Liver (tissue), 9 donors: ENCODE data around the gene NR5A2. TPM values are rescaled to one million over a fixed set of nuclear protein-coding genes. Genes with fewer than 3 reads are reported as not detected.

Experiments
- DNase-seq: peaks from one replicate; pipeline ENCODE4 v3.0.0-alpha.2; 2017; ENCODE audit warnings: low spot score
- H3K27ac ChIP-seq, 2 donors: one replicate each; pipeline ENCODE4 v1.7.0; 2013; ENCODE audit warnings: inconsistent platforms in 2 of 2, low read length in 2 of 2, control low read depth in 1 of 2, low read depth in 1 of 2, mild to moderate bottlenecking in 1 of 2
- H3K27me3 ChIP-seq, 4 donors: one replicate each; pipeline versions ENCODE4 v1.6.1 to v1.7.0; 2013; ENCODE audit warnings: low read length in 3 of 4, inconsistent platforms in 1 of 4, mild to moderate bottlenecking in 1 of 4, moderate library complexity in 1 of 4; ENCODE audit not compliant: control insufficient read depth in 4 of 4, insufficient read depth in 4 of 4
- H3K36me3 ChIP-seq, 4 donors: one replicate each; pipeline versions ENCODE4 v1.6.1 to v1.7.0; 2013; ENCODE audit warnings: low read length in 3 of 4, mild to moderate bottlenecking in 3 of 4, low read depth in 1 of 4, moderate library complexity in 1 of 4; ENCODE audit not compliant: control insufficient read depth in 4 of 4, insufficient read depth in 3 of 4
- H3K4me1 ChIP-seq, 4 donors: one replicate each; pipeline versions ENCODE4 v1.6.1 to v1.7.0; 2013; ENCODE audit warnings: low read length in 3 of 4, mild to moderate bottlenecking in 3 of 4, moderate library complexity in 1 of 4; ENCODE audit not compliant: control insufficient read depth in 4 of 4, insufficient read depth in 4 of 4
- H3K4me3 ChIP-seq, 3 donors: one replicate each; pipeline versions ENCODE4 v1.6.1 to v1.7.0; 2013; ENCODE audit warnings: low read length in 3 of 3, control low read depth in 1 of 3, low read depth in 1 of 3, mild to moderate bottlenecking in 1 of 3
- H3K9ac ChIP-seq, 2 donors: one replicate each; pipeline ENCODE4 v1.7.0; 2013; ENCODE audit warnings: low read length in 2 of 2, mild to moderate bottlenecking in 2 of 2, moderate library complexity in 2 of 2, control low read depth in 1 of 2, low read depth in 1 of 2
- H3K9me3 ChIP-seq, 4 donors: one replicate each; pipeline versions ENCODE4 v1.6.1 to v1.7.0; 2013; ENCODE audit warnings: low read length in 3 of 4; ENCODE audit not compliant: control insufficient read depth in 4 of 4
- ATF3 ChIP-seq: IDR thresholded peaks from 2 replicates; pipeline ENCODE4 v1.6.1; 2016; ENCODE audit warnings: antibody characterized with exemption
- EGR1 ChIP-seq, 2 donors: IDR thresholded peaks; 2 replicates each; pipeline ENCODE4 v1.6.1; 2016 to 2018; ENCODE audit warnings: antibody characterized with exemption in 2 of 2, low read depth in 2 of 2
- FOXA1 ChIP-seq: IDR thresholded peaks from 2 replicates; pipeline ENCODE4 v1.6.1; 2016; ENCODE audit warnings: antibody characterized with exemption
- FOXA2 ChIP-seq: IDR thresholded peaks from 2 replicates; pipeline ENCODE4 v1.6.1; 2016; ENCODE audit warnings: antibody characterized with exemption
- GABPA ChIP-seq, 2 donors: IDR thresholded peaks in 1 of 2; conservative IDR thresholded peaks in 1 of 2; 2 replicates each; pipeline ENCODE4 v1.6.1; 2016; ENCODE audit warnings: antibody characterized with exemption in 2 of 2, mild to moderate bottlenecking in 1 of 2, moderate library complexity in 1 of 2
- HNF4A ChIP-seq, 2 donors: conservative IDR thresholded peaks; 2 replicates each; pipeline ENCODE4 v1.6.1; 2016; ENCODE audit warnings: antibody characterized with exemption in 2 of 2, mild to moderate bottlenecking in 2 of 2
- HNF4G ChIP-seq: IDR thresholded peaks from 2 replicates; pipeline ENCODE4 v1.6.1; 2016; ENCODE audit warnings: antibody characterized with exemption
- JUND ChIP-seq, 2 donors: IDR thresholded peaks; 2 replicates each; pipeline ENCODE4 v1.6.1; 2016; ENCODE audit warnings: antibody characterized with exemption in 2 of 2
- MAX ChIP-seq: IDR thresholded peaks from 2 replicates; pipeline ENCODE4 v1.6.1; 2016; ENCODE audit warnings: antibody characterized with exemption
- NR2F2 ChIP-seq: IDR thresholded peaks from 2 replicates; pipeline ENCODE4 v1.6.1; 2016; ENCODE audit warnings: antibody characterized with exemption
- RAD21 ChIP-seq, 2 donors: IDR thresholded peaks; 2 replicates each; pipeline ENCODE4 v1.6.1; 2016; ENCODE audit warnings: antibody characterized with exemption in 2 of 2, mild to moderate bottlenecking in 2 of 2
- REST ChIP-seq: IDR thresholded peaks from 2 replicates; pipeline ENCODE4 v1.6.1; 2016; ENCODE audit warnings: antibody characterized with exemption, mild to moderate bottlenecking
- RXRA ChIP-seq, 2 donors: IDR thresholded peaks; 2 replicates each; pipeline ENCODE4 v1.6.1; 2017 to 2018; ENCODE audit warnings: antibody characterized with exemption in 2 of 2, mild to moderate bottlenecking in 1 of 2
- SP1 ChIP-seq: IDR thresholded peaks from 2 replicates; pipeline ENCODE4 v1.6.1; 2018; ENCODE audit warnings: antibody characterized with exemption, mild to moderate bottlenecking
- TAF1 ChIP-seq: conservative IDR thresholded peaks from 2 replicates; pipeline ENCODE4 v1.6.1; 2016; ENCODE audit warnings: antibody characterized with exemption, mild to moderate bottlenecking
- YY1 ChIP-seq: IDR thresholded peaks from 2 replicates; pipeline ENCODE4 v1.6.1; 2016; ENCODE audit warnings: antibody characterized with exemption, mild to moderate bottlenecking
- ZBTB33 ChIP-seq: IDR thresholded peaks from 2 replicates; pipeline ENCODE4 v1.6.1; 2016; ENCODE audit warnings: antibody characterized with exemption
- WGBS: extraction: QIAGEN DNeasy Blood & Tissue Kit; methylation state at CpG from one replicate; pipeline ENCODE4 v1.1.7; 2013; 5-methylcytosine and 5-hydroxymethylcytosine counted together
- polyA plus RNA-seq, 2 donors: library from polyadenylated mRNA; stranded (reverse) in 1 of 2; unstranded in 1 of 2; fragments of 200-250 nt in 1 of 2; fragments of >200 nt in 1 of 2; fragmentation: Nextera tagmentation in 1 of 2; extraction: Ambion mirVana in 1 of 2; gene quantifications; one replicate each; pipeline versions ENCODE4 v1.2.1 to v1.2.3, GENCODE V29; 2013 to 2015
- total RNA-seq, 2 donors: library from RNA; depleted of rRNA; stranded (reverse); fragments of >200 nt; gene quantifications; one replicate each; pipeline ENCODE4 v1.2.3, GENCODE V29; 2014
- donor health status: healthy.
- donor health status: healthy.
- donor health status: healthy.
- donor health status: healthy.
- donor health status: healthy.

Gene NR5A2
- total and polyA plus RNA-seq, 4 donors, result 10.0 to 37.5 (median 21.1) TPM

- Histone ChIP-seq H3K36me3 (peaks cover 0 to 2% (median 0%) of the 10 kb centered on the region in 4 donors), H3K27me3 (no peaks in the 10 kb centered on the region), H3K9ac (no peak overlapping the region), H3K9me3 (no peaks in the 10 kb centered on the region), H3K4me3 (no peak overlapping the region), H3K27ac (peak overlapping the region; percentile 75 to 77), H3K4me1 (peaks cover 17 to 44% (median 33%) of the 10 kb centered on the region in 4 donors)
- DNase-seq, result no peak
- 61% methylated on average over 4 of the region's 4 CpGs for WGBS
- TF ChIP-seq ZBTB33, result no peak
- TF ChIP-seq EGR1 (IDR thresholded peaks at IDR 0.05; ENCODE audit: low read depth in 2 of 2), result no peak
- no peak for TF ChIP-seq RAD21 (IDR thresholded peaks at IDR 0.05)
- TF ChIP-seq JUND (IDR thresholded peaks at IDR 0.05), result peak in 1 of 2 donors; percentile 48
- TF ChIP-seq HNF4A (conservative IDR thresholded peaks at IDR 0.05), result peak; percentile 50 to 51
- peak in 1 of 2 donors; percentile 30 for TF ChIP-seq RXRA (IDR thresholded peaks at IDR 0.05)
- TF ChIP-seq ATF3, result no peak
- TF ChIP-seq TAF1, result no peak
- no peak for TF ChIP-seq HNF4G
- TF ChIP-seq REST, result no peak
- peak; percentile 34 for TF ChIP-seq YY1
- TF ChIP-seq GABPA (IDR thresholded peaks at IDR 0.05 in 1 of 2, conservative IDR thresholded peaks at IDR 0.05 in 1 of 2), result no peak
Observed at GRCh38 chr1:200131551-200132125, 104.1 kb downstream of the NR5A2 start.

- no peaks in the 10 kb centered on the region for H3K27me3 ChIP-seq
- WGBS, result 89% methylated on average over 2 of the region's 2 CpGs
- no peaks in the 10 kb centered on the region for H3K9me3 ChIP-seq
- DNase-seq, result no peak
- no peak overlapping the region for H3K4me3 ChIP-seq
- no peak overlapping the region for H3K9ac ChIP-seq
- H3K27ac ChIP-seq, result no peak overlapping the region
- peaks cover 0 to 2% (median 0%) of the 10 kb centered on the region in 4 donors for H3K36me3 ChIP-seq
- H3K4me1 ChIP-seq, result peaks cover 17 to 38% (median 27%) of the 10 kb centered on the region in 4 donors
- TF ChIP-seq RAD21 (IDR thresholded peaks at IDR 0.05) (no peak), FOXA2 (no peak), SP1 (no peak), ZBTB33 (no peak), REST (no peak), RXRA (IDR thresholded peaks at IDR 0.05) (peak; percentile 27 to 40), YY1 (peak; percentile 19), JUND (IDR thresholded peaks at IDR 0.05) (no peak), NR2F2 (no peak), MAX (no peak), HNF4A (conservative IDR thresholded peaks at IDR 0.05) (peak; percentile 53 to 82), TAF1 (no peak), EGR1 (IDR thresholded peaks at IDR 0.05; ENCODE audit: low read depth in 2 of 2) (no peak), GABPA (IDR thresholded peaks at IDR 0.05 in 1 of 2, conservative IDR thresholded peaks at IDR 0.05 in 1 of 2) (no peak), FOXA1 (no peak), ATF3 (no peak)
Observed at GRCh38 chr1:200133123-200133522, 105.6 kb downstream of the NR5A2 start.
